ENCODE measurements around the gene WSCD2.

WSCD2 gene

GRCh38 chr12:108146035-108146893 is 17.2 kb downstream of the WSCD2 start:
- H3K4me3 ChIP-seq (ENCODE audit: low read depth, low read length): no peak overlapping the region
- no peak for TF ChIP-seq CTCF (IDR thresholded peaks at IDR 0.05; ENCODE audit: low read depth, low read length)

GRCh38 chr12:108147279-108147678 is 18.2 kb downstream of the WSCD2 start:
- H3K4me3 ChIP-seq (ENCODE audit: low read depth, low read length): no peak overlapping the region
- TF ChIP-seq CTCF (IDR thresholded peaks at IDR 0.05; ENCODE audit: low read depth, low read length): no peak

GRCh38 chr12:108148521-108149074 is 19.5 kb downstream of the WSCD2 start:
- H3K4me3 ChIP-seq (ENCODE audit: low read depth, low read length): no peak overlapping the region
- no peak for TF ChIP-seq CTCF (IDR thresholded peaks at IDR 0.05; ENCODE audit: low read depth, low read length)

GRCh38 chr12:108150436-108150835 is 21.3 kb downstream of the WSCD2 start:
- H3K4me3 ChIP-seq (ENCODE audit: low read depth, low read length): no peak overlapping the region
- no peak for TF ChIP-seq CTCF (IDR thresholded peaks at IDR 0.05; ENCODE audit: low read depth, low read length)

- no peak for TF ChIP-seq CTCF (IDR thresholded peaks at IDR 0.05; ENCODE audit: low read depth, low read length)
- no peak overlapping the region for H3K4me3 ChIP-seq (ENCODE audit: low read depth, low read length)
Measured at GRCh38 chr12:108151533-108152169, 22.6 kb downstream of the WSCD2 start.

- TF ChIP-seq CTCF (IDR thresholded peaks at IDR 0.05; ENCODE audit: low read depth, low read length): no peak
- H3K4me3 ChIP-seq (ENCODE audit: low read depth, low read length): no peak overlapping the region
Measured at GRCh38 chr12:108152170-108152538, 23.1 kb downstream of the WSCD2 start.

- no peak for TF ChIP-seq CTCF (IDR thresholded peaks at IDR 0.05; ENCODE audit: low read depth, low read length)
- H3K4me3 ChIP-seq (ENCODE audit: low read depth, low read length): no peak overlapping the region
Measured at GRCh38 chr12:108156717-108157116, 27.6 kb downstream of the WSCD2 start.

Data from WI38 (cell line).